H1 (cell line): ENCODE data around the gene SEC14L5. TPM values are rescaled to one million over a fixed set of nuclear protein-coding genes. Genes with fewer than 3 reads are reported as not detected.

Experiments
- CTCF ChIA-PET: fragments of 300-600 bp; sonication (Branson Sonifier 250); formaldehyde crosslinking; loops from one replicate; lab custom pipeline; 2021; ENCODE audit not compliant: partially characterized antibody; lab: Charles Lee
- POLR2A ChIA-PET: fragments of 300-600 bp; sonication (Branson Sonifier 250); formaldehyde crosslinking; loops from one replicate; lab custom pipeline; 2021; ENCODE audit warnings: inconsistent platforms; ENCODE audit not compliant: partially characterized antibody; lab: Charles Lee
- DNase-seq, 2 experiments: peaks; one replicate each; pipeline versions ENCODE4 v3.0.0 to v3.0.0-alpha.2; 2010 to 2022; ENCODE audit warnings: low spot score in 2 of 2, low read depth in 1 of 2, mixed read lengths in 1 of 2
- FAIRE-seq: peaks from 2 replicates; lab custom pipeline; 2011; peaks lifted over from hg19 to GRCh38; lab: Jason Lieb, UNC
- H2AFZ ChIP-seq: 2 replicates; pipeline ENCODE4 v1.8.1; 2012; ENCODE audit warnings: low read length, inconsistent platforms
- H2AK5ac ChIP-seq: 2 replicates; pipeline ENCODE4 v1.6.1; 2013; ENCODE audit warnings: low read depth, low read length
- H2BK120ac ChIP-seq: replicated peaks from 2 replicates; pipeline ENCODE3; 2013; ENCODE audit warnings: low read depth, low read length, inconsistent platforms
- H2BK12ac ChIP-seq: 2 replicates; pipeline ENCODE4 v1.6.1; 2013; ENCODE audit warnings: low read depth, low read length
- H2BK15ac ChIP-seq: 2 replicates; pipeline ENCODE4 v1.6.1; 2013; ENCODE audit warnings: low read length
- H2BK20ac ChIP-seq: 2 replicates; pipeline ENCODE4 v1.6.1; 2013; ENCODE audit warnings: low read length
- H2BK5ac ChIP-seq: 2 replicates; pipeline ENCODE4 v1.6.1; 2013; ENCODE audit warnings: low read depth, low read length
- H3K14ac ChIP-seq: 2 replicates; pipeline ENCODE4 v1.6.1; 2013; ENCODE audit warnings: inconsistent platforms; ENCODE audit not compliant: insufficient read length
- H3K18ac ChIP-seq: 2 replicates; pipeline ENCODE4 v1.6.1; 2013; ENCODE audit warnings: low read length; ENCODE audit errors: extremely low read depth
- H3K23ac ChIP-seq: 2 replicates; pipeline ENCODE4 v1.6.1; 2013; ENCODE audit warnings: inconsistent platforms; ENCODE audit not compliant: insufficient read length
- H3K23me2 ChIP-seq: 2 replicates; pipeline ENCODE4 v1.6.1; 2013; ENCODE audit warnings: low read depth, low read length
- H3K27ac ChIP-seq: 2 replicates; pipeline ENCODE4 v1.6.1; 2011; ENCODE audit warnings: low read depth, low read length, inconsistent platforms
- H3K27me3 ChIP-seq, 4 experiments: replicated peaks in 1 of 4; 1 replicate in 1 of 4; 2 replicates in 3 of 4; pipeline versions ENCODE4 v1.6.1 to v1.8.1; 2011 to 2013; ENCODE audit warnings: low read length in 3 of 4, mild to moderate bottlenecking in 3 of 4, inconsistent platforms in 2 of 4, mixed read lengths in 2 of 4, moderate library complexity in 1 of 4; ENCODE audit not compliant: control insufficient read depth in 3 of 4, insufficient read depth in 3 of 4; ENCODE audit errors: extremely low read depth in 1 of 4
- H3K36me3 ChIP-seq, 4 experiments: 2 replicates each; pipeline versions ENCODE4 v1.6.1 to v1.8.1; 2011 to 2013; ENCODE audit warnings: mild to moderate bottlenecking in 4 of 4, low read length in 3 of 4, moderate library complexity in 2 of 4, control low read depth in 1 of 4, inconsistent platforms in 1 of 4; ENCODE audit not compliant: insufficient read depth in 4 of 4, control insufficient read depth in 2 of 4
- H3K4ac ChIP-seq: replicated peaks from 2 replicates; pipeline ENCODE3; 2013; ENCODE audit warnings: low read length, low read depth, mixed read lengths, inconsistent platforms; ENCODE audit not compliant: insufficient read length
- H3K4me1 ChIP-seq, 4 experiments: replicated peaks in 1 of 4; 1 replicate in 1 of 4; 2 replicates in 3 of 4; pipeline versions ENCODE4 v1.6.1 to v1.8.1; 2011 to 2013; ENCODE audit warnings: low read length in 3 of 4, inconsistent platforms in 2 of 4, mixed read lengths in 1 of 4; ENCODE audit not compliant: insufficient read depth in 4 of 4, control insufficient read depth in 3 of 4
- H3K4me2 ChIP-seq, 2 experiments: 2 replicates each; pipeline versions ENCODE4 v1.6.1 to v1.8.1; 2011 to 2013; ENCODE audit warnings: low read depth in 2 of 2, low read length in 2 of 2, control low read depth in 1 of 2, inconsistent platforms in 1 of 2, mild to moderate bottlenecking in 1 of 2; ENCODE audit not compliant: insufficient read depth in 1 of 2
- H3K4me3 ChIP-seq, 4 experiments: fragments of 200-600, 300-600 bp in 1 of 4; sonication (generic), shearing (Covaris generic), sonication (Bioruptor Twin) in 1 of 4; 2 replicates each; pipeline versions ENCODE4 v1.5.1 to v1.8.1; 2011 to 2016; ENCODE audit warnings: low read length in 4 of 4, low read depth in 3 of 4, control low read depth in 2 of 4, inconsistent platforms in 2 of 4, mild to moderate bottlenecking in 2 of 4, mixed read lengths in 1 of 4, moderate library complexity in 1 of 4; ENCODE audit not compliant: insufficient read depth in 2 of 4; ENCODE audit errors: extremely low read depth in 1 of 4
- H3K56ac ChIP-seq: replicated peaks from 2 replicates; pipeline ENCODE3; 2013; ENCODE audit warnings: low read depth, mild to moderate bottlenecking, mixed read lengths, low read length, inconsistent platforms; ENCODE audit not compliant: insufficient read length
- H3K79me1 ChIP-seq: 2 replicates; pipeline ENCODE4 v1.6.1; 2013; ENCODE audit warnings: low read depth, low read length, control low read depth
- H3K79me2 ChIP-seq, 2 experiments: 2 replicates each; pipeline versions ENCODE4 v1.6.1 to v1.8.1; 2012 to 2013; ENCODE audit warnings: low read length in 2 of 2, mild to moderate bottlenecking in 2 of 2, inconsistent platforms in 1 of 2; ENCODE audit not compliant: insufficient read depth in 2 of 2, control insufficient read depth in 1 of 2
- H3K9ac ChIP-seq, 4 experiments: replicated peaks in 1 of 4; 1 replicate in 1 of 4; 2 replicates in 3 of 4; pipeline versions ENCODE4 v1.6.1 to v1.8.1; 2011 to 2013; ENCODE audit warnings: low read depth in 3 of 4, low read length in 3 of 4, control low read depth in 2 of 4, mild to moderate bottlenecking in 2 of 4, moderate library complexity in 2 of 4, inconsistent platforms in 1 of 4; ENCODE audit errors: extremely low read depth in 1 of 4
- H3K9me3 ChIP-seq, 2 experiments: 2 replicates each; pipeline versions ENCODE4 v1.6.1 to v1.8.1; 2012 to 2013; ENCODE audit warnings: mild to moderate bottlenecking in 2 of 2, moderate library complexity in 2 of 2, control low read depth in 1 of 2, inconsistent platforms in 1 of 2, low read depth in 1 of 2, low read length in 1 of 2, mixed read lengths in 1 of 2; ENCODE audit not compliant: insufficient read depth in 2 of 2
- H4K20me1 ChIP-seq, 2 experiments: replicated peaks in 1 of 2; 2 replicates each; pipeline versions ENCODE3 to v1.8.1; 2011 to 2013; ENCODE audit warnings: inconsistent platforms in 2 of 2, low read length in 2 of 2, mild to moderate bottlenecking in 1 of 2; ENCODE audit not compliant: insufficient read depth in 2 of 2, control insufficient read depth in 1 of 2
- H4K5ac ChIP-seq: 2 replicates; pipeline ENCODE4 v1.6.1; 2013; ENCODE audit warnings: low read length, low read depth, mixed read lengths, inconsistent platforms; ENCODE audit not compliant: insufficient read length
- H4K8ac ChIP-seq: 2 replicates; pipeline ENCODE4 v1.8.0; 2013; ENCODE audit warnings: mild to moderate bottlenecking, moderate library complexity, low read length, inconsistent platforms; ENCODE audit not compliant: insufficient read depth; ENCODE audit errors: extremely low read depth
- H4K91ac ChIP-seq: replicated peaks from 2 replicates; pipeline ENCODE3; 2013; ENCODE audit warnings: low read length, mixed read lengths, inconsistent platforms; ENCODE audit not compliant: insufficient read length
- BACH1 ChIP-seq: IDR thresholded peaks from 2 replicates; pipeline ENCODE4 v1.6.1; 2012; ENCODE audit warnings: low read length, improper control_type of control experiment
- CTBP2 ChIP-seq: IDR thresholded peaks from 2 replicates; pipeline ENCODE4 v1.7.0; 2011; ENCODE audit warnings: borderline replicate concordance, mild to moderate bottlenecking, moderate library complexity, mixed read lengths, low read length; ENCODE audit not compliant: insufficient read depth, insufficient read length
- EGR1 ChIP-seq: IDR thresholded peaks from 2 replicates; pipeline ENCODE4 v1.6.1; 2011; ENCODE audit warnings: low read depth, low read length, borderline replicate concordance
- POLR2AphosphoS5 ChIP-seq: IDR thresholded peaks from 2 replicates; pipeline ENCODE4 v1.6.1; 2011; ENCODE audit warnings: low read depth, low read length
- POU5F1 ChIP-seq: IDR thresholded peaks from 2 replicates; pipeline ENCODE4 v1.6.1; 2011; ENCODE audit warnings: low read depth, mild to moderate bottlenecking, low read length, moderate library complexity
- WGBS, 2 experiments: shearing (Covaris generic) in 1 of 2; methylation state at CpG; one replicate each; pipeline versions ENCODE4 v1.1.6 to v1.1.7; 2013 to 2015; ENCODE audit warnings: low lambda C conversion rate in 2 of 2, mixed read lengths in 2 of 2, inconsistent platforms in 1 of 2, low coverage in 1 of 2, missing lambda C conversion rate in 1 of 2; ENCODE audit not compliant: insufficient replicate concordance in 2 of 2, insufficient coverage in 1 of 2, insufficient read length in 1 of 2; ENCODE audit errors: extremely low coverage in 1 of 2, missing lambda C conversion rate in 1 of 2; 5-methylcytosine and 5-hydroxymethylcytosine counted together
- polyA plus RNA-seq, 7 experiments: library from polyadenylated mRNA; depleted of rRNA in 3 of 7; stranded (reverse) in 5 of 7; unstranded in 2 of 7; fragments of >200 nt in 5 of 7; fragments of 200-250 nt in 2 of 7; gene quantifications; 1 replicate in 5 of 7; 2 replicates in 1 of 7; 4 replicates in 1 of 7; pipeline versions ENCODE4 v1.2.1 to v1.2.3, GENCODE V29; 2011 to 2013; ENCODE audit warnings: missing spikeins in 2 of 7, mixed read lengths in 2 of 7
- total RNA-seq: library from RNA; stranded (reverse); fragmentation: NEBNext Ultra II Directional; extraction: Animal tissue kit (Norgen Biotek cat#: 25700); gene quantifications from 2 replicates; pipeline ENCODE4 v1.2.1, GENCODE V29; 2021

The SEC14L5 gene
- total and polyA plus RNA-seq, 2 of the 8 experiments (the other 6 are each of a cell fraction or from before 2014, with no cell fraction given) = 1.9 to 3.0 TPM

- no peak overlapping the region; the same call in 1 of the 2 replicates for H4K8ac ChIP-seq
- FAIRE-seq = no peak
- H2BK120ac ChIP-seq = no peak overlapping the region
- H3K9ac ChIP-seq = no peak overlapping the region
- H3K4ac ChIP-seq = no peak overlapping the region
- POLR2A ChIA-PET = interaction anchor here (1.2 to 3.7 kb wide), 3 partner anchors 10 to 23 kb away, joined by 3 to 18 read pairs (median 3); partner anchors contain the start of gene SEC14L5
- H2BK15ac ChIP-seq = peak overlapping the region; percentile 75; the same call in 1 of the 2 replicates
- H3K36me3 ChIP-seq = no peaks in the 10 kb centered on the region; a peak in 1 of 8 replicates
- H3K27ac ChIP-seq = no peak overlapping the region
- H2BK20ac ChIP-seq = no peak overlapping the region
- no peak overlapping the region; the same call in 1 of the 2 replicates for H2AK5ac ChIP-seq
- H2AFZ ChIP-seq = no peak overlapping the region
- peaks cover 3% of the 10 kb centered on the region; the same call in 1 of the 2 replicates for H3K23me2 ChIP-seq
- H4K91ac ChIP-seq = no peak overlapping the region
- H4K5ac ChIP-seq = no peak overlapping the region
- no peak overlapping the region for H2BK5ac ChIP-seq
- H3K9me3 ChIP-seq = no peaks in the 10 kb centered on the region
- H3K79me2 ChIP-seq = peaks cover 0 to 11% of the 10 kb centered on the region in 2 experiments; a peak in 1 of 4 replicates
- H2BK12ac ChIP-seq = no peak overlapping the region
- no peak overlapping the region for H3K23ac ChIP-seq
- H3K4me2 ChIP-seq = no peak overlapping the region
- DNase-seq = no peak
- H3K27me3 ChIP-seq = no peaks in the 10 kb centered on the region
- H3K18ac ChIP-seq = no peak overlapping the region
- peaks cover 0 to 22% of the 10 kb centered on the region in 2 experiments for H4K20me1 ChIP-seq
- H3K4me1 ChIP-seq = peaks cover 0 to 11% (median 7%) of the 10 kb centered on the region in 4 experiments; a peak in 4 of 7 replicates
- no peak overlapping the region for H3K14ac ChIP-seq
- H3K56ac ChIP-seq = no peak overlapping the region
- CTCF ChIA-PET = interaction anchor here (4.3 kb wide), 1 partner anchor 22 kb away, joined by 30 read pairs; no protein-coding TSS in a partner anchor
- WGBS, 2 experiments = 96% methylated on average over 15 of the region's 15 CpGs; no CpG with 5 or more reads in 1 of the 2 experiments
- no peak overlapping the region for H3K4me3 ChIP-seq
- TF ChIP-seq POU5F1 (no peak), BACH1 (no peak), CTBP2 (no peak), EGR1 (no peak), POLR2AphosphoS5 (no peak)
- H3K79me1 ChIP-seq = peaks cover 2% of the 10 kb centered on the region; the same call in 1 of the 2 replicates
These were observed 24.2 kb upstream of the SEC14L5 start for GRCh38 chr16:4933871-4934395.
